SK-N-MC (cell line): ENCODE data around the gene TDP1.

ENCODE experiments used
- EZH2 ChIP-seq: fragments of 200-600 bp; sonication (generic); IDR thresholded peaks from one replicate; pipeline ENCODE4 v1.6.1; 2017; ENCODE audit warnings: antibody characterized with exemption
- FOXP2 ChIP-seq: optimal IDR thresholded peaks from 2 replicates; pipeline ENCODE3; 2011; ENCODE audit warnings: mild to moderate bottlenecking, moderate library complexity; ENCODE audit not compliant: insufficient read depth; ENCODE audit errors: extremely low read length, control extremely low read depth
- POLR2AphosphoS5 ChIP-seq: IDR thresholded peaks from 2 replicates; pipeline ENCODE4 v1.6.1; 2012; ENCODE audit warnings: mild to moderate bottlenecking, low read depth, low read length, borderline replicate concordance

- TF ChIP-seq POLR2AphosphoS5 = no peak
- no peak for TF ChIP-seq EZH2
- no peak for TF ChIP-seq FOXP2
Observed at GRCh38 chr14:90005939-90006530, 50.3 kb downstream of the TDP1 start.
